Ovary (tissue), 3 donors: ENCODE measurements around the gene DIAPH3.

Experiments
- EP300 ChIP-seq: sonication (generic); formaldehyde crosslinking; IDR thresholded peaks from one replicate; pipeline ENCODE4 v1.6.1; 2017; ENCODE audit warnings: antibody characterized with exemption
- POLR2A ChIP-seq: fragments of 450-650 bp; IDR thresholded peaks from one replicate; pipeline ENCODE4 v1.6.1; 2017; ENCODE audit warnings: antibody characterized with exemption, mild to moderate bottlenecking, moderate library complexity
- TF ChIP-seq, protein P1 (sequence below), 3 donors: fragments of 450-650 bp in 2 of 3; fragments of 200-600 bp in 1 of 3; IDR thresholded peaks; one replicate each; pipeline versions ENCODE4 v1.5.1 to v1.8.0; 2016 to 2022; ENCODE audit warnings: antibody characterized with exemption in 3 of 3, mild to moderate bottlenecking in 1 of 3
- donor health status: DM: no; HTN: no; CAD: no.

DNA sequence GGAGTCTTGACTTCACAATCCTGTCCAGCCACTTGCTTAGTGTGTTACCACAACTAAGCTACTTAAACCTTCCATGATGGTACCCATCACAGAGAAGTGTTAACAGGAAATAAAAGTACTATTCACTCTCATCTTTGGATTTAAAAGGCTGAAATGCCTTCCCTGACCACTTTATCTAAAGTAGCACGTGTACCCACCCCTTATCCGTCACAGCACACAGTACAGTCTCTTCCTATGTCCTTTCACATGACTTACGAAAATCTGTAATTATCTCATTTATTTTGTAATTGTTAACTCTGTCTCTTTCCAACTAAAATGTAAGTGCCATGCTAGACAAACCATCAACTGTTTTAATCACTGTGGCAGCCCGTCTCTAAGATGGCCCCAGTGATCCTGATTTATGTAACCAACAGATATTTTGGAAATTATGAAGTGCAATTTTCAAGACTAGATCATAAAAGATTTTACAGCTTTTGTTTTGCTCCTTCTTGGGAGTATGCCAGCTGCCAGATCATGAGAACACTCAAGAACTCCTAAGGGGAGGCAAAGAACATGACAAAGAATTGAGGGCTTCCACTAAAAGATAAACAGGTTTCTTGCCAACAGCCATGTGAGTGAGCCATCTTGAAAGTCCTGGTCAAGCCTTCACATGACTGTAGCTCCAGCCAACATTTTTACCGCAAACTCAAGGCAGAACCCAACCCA lies 44.9 kb downstream of the DIAPH3 start:
- TF ChIP-seq, protein P1, sequence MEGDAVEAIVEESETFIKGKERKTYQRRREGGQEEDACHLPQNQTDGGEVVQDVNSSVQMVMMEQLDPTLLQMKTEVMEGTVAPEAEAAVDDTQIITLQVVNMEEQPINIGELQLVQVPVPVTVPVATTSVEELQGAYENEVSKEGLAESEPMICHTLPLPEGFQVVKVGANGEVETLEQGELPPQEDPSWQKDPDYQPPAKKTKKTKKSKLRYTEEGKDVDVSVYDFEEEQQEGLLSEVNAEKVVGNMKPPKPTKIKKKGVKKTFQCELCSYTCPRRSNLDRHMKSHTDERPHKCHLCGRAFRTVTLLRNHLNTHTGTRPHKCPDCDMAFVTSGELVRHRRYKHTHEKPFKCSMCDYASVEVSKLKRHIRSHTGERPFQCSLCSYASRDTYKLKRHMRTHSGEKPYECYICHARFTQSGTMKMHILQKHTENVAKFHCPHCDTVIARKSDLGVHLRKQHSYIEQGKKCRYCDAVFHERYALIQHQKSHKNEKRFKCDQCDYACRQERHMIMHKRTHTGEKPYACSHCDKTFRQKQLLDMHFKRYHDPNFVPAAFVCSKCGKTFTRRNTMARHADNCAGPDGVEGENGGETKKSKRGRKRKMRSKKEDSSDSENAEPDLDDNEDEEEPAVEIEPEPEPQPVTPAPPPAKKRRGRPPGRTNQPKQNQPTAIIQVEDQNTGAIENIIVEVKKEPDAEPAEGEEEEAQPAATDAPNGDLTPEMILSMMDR (IDR thresholded peaks at IDR 0.05): no peak
- TF ChIP-seq EP300: no peak
- no peak for TF ChIP-seq POLR2A
